ENCODE results near the gene MFSD6. TPM values are rescaled to one million over a fixed set of nuclear protein-coding genes. Genes with fewer than 3 reads are reported as not detected.

Gene MFSD6
- polyA plus RNA-seq, 1 donor from 2014 or later: 11.8 TPM

DNA sequence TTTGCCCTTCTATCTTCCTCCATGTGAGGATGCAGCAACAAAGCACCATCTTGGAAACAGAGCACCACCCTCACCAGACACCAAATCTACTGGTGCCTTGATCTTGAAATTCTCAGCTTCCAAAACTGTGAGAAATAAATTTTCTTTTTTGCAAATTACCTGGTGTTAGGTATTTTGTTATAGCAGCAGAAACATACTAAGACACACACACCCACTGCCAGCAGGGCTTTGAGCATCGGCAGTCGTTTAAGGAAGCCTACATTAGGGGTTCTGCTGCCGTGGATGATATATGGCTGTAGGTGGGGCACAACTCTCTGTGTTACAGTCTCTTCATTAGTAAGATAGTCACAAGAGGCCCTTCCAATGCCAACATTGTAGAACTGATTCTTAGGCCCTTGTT is 20.7 kb upstream of the MFSD6 start:
- Histone ChIP-seq H3K27me3 (ENCODE audit: insufficient read depth, low read depth, low read length) (no peaks in the 10 kb centered on the region), H3K79me2 (replicated peaks; ENCODE audit: insufficient read depth, low read length) (no peaks in the 10 kb centered on the region), H4K20me1 (ENCODE audit: insufficient read depth) (no peaks in the 10 kb centered on the region), H3K9ac (ENCODE audit: low read length) (no peak overlapping the region), H3K27ac (ENCODE audit: low read length) (no peak overlapping the region), H3K36me3 (ENCODE audit: insufficient read depth, low read length) (no peaks in the 10 kb centered on the region), H2AFZ (ENCODE audit: low read depth, low read length) (no peak overlapping the region), H3K4me2 (ENCODE audit: low read length) (no peak overlapping the region), H3F3A (ENCODE audit: insufficient read depth, low read length, poor library complexity, severe bottlenecking) (no peaks in the 10 kb centered on the region), H3K9me2 (ENCODE audit: insufficient read depth, low read length) (no peaks in the 10 kb centered on the region), H3K9me3 (ENCODE audit: low read length) (no peaks in the 10 kb centered on the region), H3K4me3 (ENCODE audit: low read length) (no peak overlapping the region)
- TF ChIP-seq, protein P1, sequence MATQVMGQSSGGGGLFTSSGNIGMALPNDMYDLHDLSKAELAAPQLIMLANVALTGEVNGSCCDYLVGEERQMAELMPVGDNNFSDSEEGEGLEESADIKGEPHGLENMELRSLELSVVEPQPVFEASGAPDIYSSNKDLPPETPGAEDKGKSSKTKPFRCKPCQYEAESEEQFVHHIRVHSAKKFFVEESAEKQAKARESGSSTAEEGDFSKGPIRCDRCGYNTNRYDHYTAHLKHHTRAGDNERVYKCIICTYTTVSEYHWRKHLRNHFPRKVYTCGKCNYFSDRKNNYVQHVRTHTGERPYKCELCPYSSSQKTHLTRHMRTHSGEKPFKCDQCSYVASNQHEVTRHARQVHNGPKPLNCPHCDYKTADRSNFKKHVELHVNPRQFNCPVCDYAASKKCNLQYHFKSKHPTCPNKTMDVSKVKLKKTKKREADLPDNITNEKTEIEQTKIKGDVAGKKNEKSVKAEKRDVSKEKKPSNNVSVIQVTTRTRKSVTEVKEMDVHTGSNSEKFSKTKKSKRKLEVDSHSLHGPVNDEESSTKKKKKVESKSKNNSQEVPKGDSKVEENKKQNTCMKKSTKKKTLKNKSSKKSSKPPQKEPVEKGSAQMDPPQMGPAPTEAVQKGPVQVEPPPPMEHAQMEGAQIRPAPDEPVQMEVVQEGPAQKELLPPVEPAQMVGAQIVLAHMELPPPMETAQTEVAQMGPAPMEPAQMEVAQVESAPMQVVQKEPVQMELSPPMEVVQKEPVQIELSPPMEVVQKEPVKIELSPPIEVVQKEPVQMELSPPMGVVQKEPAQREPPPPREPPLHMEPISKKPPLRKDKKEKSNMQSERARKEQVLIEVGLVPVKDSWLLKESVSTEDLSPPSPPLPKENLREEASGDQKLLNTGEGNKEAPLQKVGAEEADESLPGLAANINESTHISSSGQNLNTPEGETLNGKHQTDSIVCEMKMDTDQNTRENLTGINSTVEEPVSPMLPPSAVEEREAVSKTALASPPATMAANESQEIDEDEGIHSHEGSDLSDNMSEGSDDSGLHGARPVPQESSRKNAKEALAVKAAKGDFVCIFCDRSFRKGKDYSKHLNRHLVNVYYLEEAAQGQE (IDR thresholded peaks at IDR 0.05; ENCODE audit: borderline replicate concordance): no peak
- no peak for TF ChIP-seq EZH2 (IDR thresholded peaks at IDR 0.05; ENCODE audit: borderline replicate concordance, insufficient read depth, low read length, poor library complexity, severe bottlenecking)
- no peak for TF ChIP-seq POLR2AphosphoS5 (IDR thresholded peaks at IDR 0.05)
- no peak for TF ChIP-seq TAF1 (IDR thresholded peaks at IDR 0.05; ENCODE audit: low read depth)
- TF ChIP-seq RAD21 (conservative IDR thresholded peaks at IDR 0.05): no peak
- TF ChIP-seq, protein P2, sequence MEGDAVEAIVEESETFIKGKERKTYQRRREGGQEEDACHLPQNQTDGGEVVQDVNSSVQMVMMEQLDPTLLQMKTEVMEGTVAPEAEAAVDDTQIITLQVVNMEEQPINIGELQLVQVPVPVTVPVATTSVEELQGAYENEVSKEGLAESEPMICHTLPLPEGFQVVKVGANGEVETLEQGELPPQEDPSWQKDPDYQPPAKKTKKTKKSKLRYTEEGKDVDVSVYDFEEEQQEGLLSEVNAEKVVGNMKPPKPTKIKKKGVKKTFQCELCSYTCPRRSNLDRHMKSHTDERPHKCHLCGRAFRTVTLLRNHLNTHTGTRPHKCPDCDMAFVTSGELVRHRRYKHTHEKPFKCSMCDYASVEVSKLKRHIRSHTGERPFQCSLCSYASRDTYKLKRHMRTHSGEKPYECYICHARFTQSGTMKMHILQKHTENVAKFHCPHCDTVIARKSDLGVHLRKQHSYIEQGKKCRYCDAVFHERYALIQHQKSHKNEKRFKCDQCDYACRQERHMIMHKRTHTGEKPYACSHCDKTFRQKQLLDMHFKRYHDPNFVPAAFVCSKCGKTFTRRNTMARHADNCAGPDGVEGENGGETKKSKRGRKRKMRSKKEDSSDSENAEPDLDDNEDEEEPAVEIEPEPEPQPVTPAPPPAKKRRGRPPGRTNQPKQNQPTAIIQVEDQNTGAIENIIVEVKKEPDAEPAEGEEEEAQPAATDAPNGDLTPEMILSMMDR (IDR thresholded peaks at IDR 0.05; ENCODE audit: poor library complexity, severe bottlenecking): no peak
- no peak for TF ChIP-seq MXI1 (conservative IDR thresholded peaks at IDR 0.05; ENCODE audit: poor library complexity, severe bottlenecking)
- no peak for TF ChIP-seq EP300 (conservative IDR thresholded peaks at IDR 0.05; ENCODE audit: poor library complexity, severe bottlenecking)
- no peak for TF ChIP-seq SMC3 (conservative IDR thresholded peaks at IDR 0.05; ENCODE audit: poor library complexity)

DNA sequence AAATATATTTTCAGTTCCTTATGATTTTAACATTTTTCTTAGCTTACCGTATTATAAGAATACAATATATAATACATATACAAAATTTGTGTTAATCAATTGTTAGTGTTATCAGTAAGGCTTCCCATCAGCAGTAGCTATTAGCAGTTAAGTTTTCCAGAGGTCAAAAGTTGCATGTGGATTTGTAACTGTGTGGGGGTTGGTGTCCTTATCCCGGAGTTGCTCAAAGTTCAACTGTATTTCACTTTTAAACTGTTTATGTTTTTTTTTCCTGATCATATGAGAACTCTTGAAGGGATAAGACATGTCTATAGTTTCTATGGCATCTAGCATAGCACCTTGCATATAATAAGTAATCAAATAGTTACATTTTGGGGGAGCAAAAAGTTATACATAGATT is 11.9 kb upstream of the MFSD6 start:
- Histone ChIP-seq H3K9ac (ENCODE audit: low read length) (no peak overlapping the region), H3K27ac (ENCODE audit: low read length) (no peak overlapping the region), H3K27me3 (ENCODE audit: insufficient read depth, low read depth, low read length) (no peaks in the 10 kb centered on the region), H3K36me3 (ENCODE audit: insufficient read depth, low read length) (no peaks in the 10 kb centered on the region), H3K79me2 (replicated peaks; ENCODE audit: insufficient read depth, low read length) (no peaks in the 10 kb centered on the region), H3K4me3 (ENCODE audit: low read length) (no peak overlapping the region), H3F3A (ENCODE audit: insufficient read depth, low read length, poor library complexity, severe bottlenecking) (no peaks in the 10 kb centered on the region), H3K4me2 (ENCODE audit: low read length) (no peak overlapping the region), H3K9me2 (ENCODE audit: insufficient read depth, low read length) (no peaks in the 10 kb centered on the region), H3K9me3 (ENCODE audit: low read length) (no peaks in the 10 kb centered on the region), H4K20me1 (ENCODE audit: insufficient read depth) (no peaks in the 10 kb centered on the region), H2AFZ (ENCODE audit: low read depth, low read length) (no peak overlapping the region)
- TF ChIP-seq EP300 (conservative IDR thresholded peaks at IDR 0.05; ENCODE audit: poor library complexity, severe bottlenecking): no peak
- TF ChIP-seq EZH2 (IDR thresholded peaks at IDR 0.05; ENCODE audit: borderline replicate concordance, insufficient read depth, low read length, poor library complexity, severe bottlenecking): no peak
- TF ChIP-seq SMC3 (conservative IDR thresholded peaks at IDR 0.05; ENCODE audit: poor library complexity): no peak
- TF ChIP-seq POLR2AphosphoS5 (IDR thresholded peaks at IDR 0.05): no peak
- TF ChIP-seq, protein P2 (IDR thresholded peaks at IDR 0.05; ENCODE audit: poor library complexity, severe bottlenecking): no peak
- no peak for TF ChIP-seq MXI1 (conservative IDR thresholded peaks at IDR 0.05; ENCODE audit: poor library complexity, severe bottlenecking)
- no peak for TF ChIP-seq RAD21 (conservative IDR thresholded peaks at IDR 0.05)
- TF ChIP-seq, protein P1 (IDR thresholded peaks at IDR 0.05; ENCODE audit: borderline replicate concordance): no peak
- TF ChIP-seq TAF1 (IDR thresholded peaks at IDR 0.05; ENCODE audit: low read depth): no peak

Data from neural cell (in vitro differentiated cells).